RWPE2 (cell line): ENCODE results near the gene TNK2.

Experiments
- ATAC-seq: fragments of 200-7000 bp; cut with Tn5 transposase; 3 replicates; pipeline ENCODE4 v1.9.1; 2021; ENCODE audit warnings: low read depth
- DNase-seq: peaks from one replicate; pipeline ENCODE4 v3.0.0-alpha.2; 2020; ENCODE audit warnings: low spot score
- H3K27ac ChIP-seq: fragments of 450-650 bp; 2 replicates; pipeline ENCODE4 v1.5.1; 2017; ENCODE audit warnings: mild to moderate bottlenecking; ENCODE audit not compliant: poor library complexity, severe bottlenecking
- H3K27me3 ChIP-seq: fragments of 250-450 bp; sonication (Bioruptor Pico); 2 replicates; pipeline ENCODE4 v1.5.1; 2021; ENCODE audit warnings: mild to moderate bottlenecking, moderate library complexity; ENCODE audit not compliant: insufficient read depth, poor library complexity, severe bottlenecking
- H3K36me3 ChIP-seq: fragments of 250-450 bp; sonication (Bioruptor Pico); 2 replicates; pipeline ENCODE4 v1.5.1; 2020; ENCODE audit warnings: low read depth, mild to moderate bottlenecking, moderate library complexity
- H3K4me1 ChIP-seq: fragments of 250-450 bp; sonication (Bioruptor Pico); 2 replicates; pipeline ENCODE4 v1.5.1; 2021; ENCODE audit warnings: mild to moderate bottlenecking, moderate library complexity; ENCODE audit not compliant: insufficient read depth, poor library complexity, severe bottlenecking
- H3K4me3 ChIP-seq: fragments of 250-450 bp; sonication (Bioruptor Pico); 2 replicates; pipeline ENCODE4 v1.5.1; 2021; ENCODE audit warnings: mild to moderate bottlenecking, moderate library complexity; ENCODE audit not compliant: severe bottlenecking
- H3K9me3 ChIP-seq: fragments of 250-450 bp; sonication (Bioruptor Pico); 2 replicates; pipeline ENCODE4 v1.5.1; 2021; ENCODE audit warnings: mild to moderate bottlenecking, moderate library complexity; ENCODE audit not compliant: severe bottlenecking
- CTCF ChIP-seq: fragments of 450-650 bp; IDR thresholded peaks from one replicate; pipeline ENCODE4 v1.5.1; 2017; ENCODE audit warnings: mild to moderate bottlenecking, moderate library complexity; ENCODE audit not compliant: poor library complexity, severe bottlenecking

The TNK2 gene

GRCh38 chr3:195895078-195895860, 13.1 kb downstream of the TNK2 start:
- ATAC-seq (peak; percentile 31; the same call in 2 of the 3 replicates), DNase-seq (peak; percentile 75)
- peak overlapping the region; percentile 57 for H3K4me3 ChIP-seq
- H3K27me3 ChIP-seq = no peaks in the 10 kb centered on the region
- TF ChIP-seq CTCF = peak; percentile 63
- H3K27ac ChIP-seq = peak overlapping the region; percentile 98
- H3K4me1 ChIP-seq = peaks cover 21% of the 10 kb centered on the region
- H3K36me3 ChIP-seq = peaks cover 4% of the 10 kb centered on the region; the same call in 1 of the 2 replicates
- no peaks in the 10 kb centered on the region for H3K9me3 ChIP-seq

- TF ChIP-seq CTCF = no peak
- Histone ChIP-seq H3K27me3 (no peaks in the 10 kb centered on the region), H3K27ac (peak overlapping the region; percentile 98), H3K36me3 (peaks cover 4% of the 10 kb centered on the region; the same call in 1 of the 2 replicates), H3K9me3 (no peaks in the 10 kb centered on the region), H3K4me1 (peaks cover 21% of the 10 kb centered on the region), H3K4me3 (no peak overlapping the region)
- ATAC-seq (no peak), DNase-seq (no peak)
Measured at GRCh38 chr3:195893916-195894465, 14.4 kb downstream of the TNK2 start.

- Histone ChIP-seq H3K4me1 (peaks cover 21% of the 10 kb centered on the region), H3K27me3 (no peaks in the 10 kb centered on the region), H3K9me3 (no peaks in the 10 kb centered on the region), H3K4me3 (no peak overlapping the region), H3K36me3 (peaks cover 6% of the 10 kb centered on the region), H3K27ac (peak overlapping the region; percentile 98)
- ATAC-seq = no peak
- DNase-seq = no peak
- no peak for TF ChIP-seq CTCF
Measured at GRCh38 chr3:195893516-195893915, 14.8 kb downstream of the TNK2 start.

- H3K27ac ChIP-seq = peak overlapping the region; percentile 98
- H3K9me3 ChIP-seq = no peaks in the 10 kb centered on the region
- H3K4me3 ChIP-seq = no peak overlapping the region
- TF ChIP-seq CTCF = no peak
- ATAC-seq (no peak), DNase-seq (no peak)
- H3K27me3 ChIP-seq = no peaks in the 10 kb centered on the region
- peaks cover 17% of the 10 kb centered on the region for H3K4me1 ChIP-seq
- H3K36me3 ChIP-seq = peaks cover 11% of the 10 kb centered on the region
Measured at GRCh38 chr3:195893044-195893395, 15.3 kb downstream of the TNK2 start.
